ENCODE measurements around the gene EDAR.

Gene EDAR

GRCh38 chr2:108988796-108989713 is at the start of gene EDAR:
TSS of gene EDAR (minus strand) at chr2:108989220. CDS start at chr2:108931014, 58,206 bp downstream.
- DNase-seq = peak; percentile 23

GRCh38 chr2:109033171-109033570 is 44.2 kb upstream of the EDAR start:
- DNase-seq = no peak

- DNase-seq = no peak
These were observed 43.3 kb upstream of the EDAR start for GRCh38 chr2:109032229-109032820.

- DNase-seq = peak; percentile 83
These were observed 42.6 kb upstream of the EDAR start for GRCh38 chr2:109031476-109032228.

- DNase-seq = peak; percentile 19
These were observed 42.0 kb upstream of the EDAR start for GRCh38 chr2:109030870-109031475.

- no peak for DNase-seq
These were observed 40.6 kb upstream of the EDAR start for GRCh38 chr2:109029490-109030201.

GRCh38 chr2:109028738-109029489 is 39.9 kb upstream of the EDAR start:
- DNase-seq = no peak

GRCh38 chr2:109028277-109028676 is 39.3 kb upstream of the EDAR start:
- DNase-seq = no peak

- no peak for DNase-seq
These were observed 38.7 kb upstream of the EDAR start for GRCh38 chr2:109027702-109028101.

GRCh38 chr2:109024477-109024876 is 35.5 kb upstream of the EDAR start:
- DNase-seq = no peak

GRCh38 chr2:109021895-109022300 is 32.9 kb upstream of the EDAR start:
- DNase-seq = no peak

- DNase-seq = peak; percentile 2
These were observed 31.2 kb upstream of the EDAR start for GRCh38 chr2:109020217-109020637.

GRCh38 chr2:109018452-109018851 is 29.4 kb upstream of the EDAR start:
- DNase-seq = no peak

- DNase-seq = no peak
These were observed 28.0 kb upstream of the EDAR start for GRCh38 chr2:109017017-109017416.

- no peak for DNase-seq
These were observed 27.4 kb upstream of the EDAR start for GRCh38 chr2:109016376-109016775.

- no peak for DNase-seq
These were observed 25.5 kb upstream of the EDAR start for GRCh38 chr2:109014476-109014875.

GRCh38 chr2:109013051-109013450 is 24.0 kb upstream of the EDAR start:
- no peak for DNase-seq

- DNase-seq = no peak
These were observed 21.0 kb upstream of the EDAR start for GRCh38 chr2:109009920-109010610.

- DNase-seq = no peak
These were observed 18.0 kb upstream of the EDAR start for GRCh38 chr2:109006971-109007370.

GRCh38 chr2:109005686-109006204 is 16.7 kb upstream of the EDAR start:
- DNase-seq = no peak

GRCh38 chr2:109001201-109001600 is 12.2 kb upstream of the EDAR start:
- no peak for DNase-seq
